Urothelium cell line (cell line): ENCODE results near the gene TSPAN15.
"Not testable (repeated sequence)": the region's sequence is repeated elsewhere in the genome, so short reads cannot be mapped to it uniquely, and the experiment has no call there.

Experiments used
- DNase-seq: peaks from one replicate; pipeline ENCODE4 v3.0.0; 2011; ENCODE audit warnings: low spot score, mixed read lengths
- FAIRE-seq: peaks from 2 replicates; lab custom pipeline; 2011; peaks lifted over from hg19 to GRCh38; lab: Jason Lieb, UNC

Gene TSPAN15

GRCh38 chr10:69527961-69528360 lies 76.7 kb downstream of the TSPAN15 start:
- DNase-seq (no peak), FAIRE-seq (peak; percentile 9)

GRCh38 chr10:69533658-69534057 lies 82.4 kb downstream of the TSPAN15 start:
- no peak for FAIRE-seq
- no peak for DNase-seq

- FAIRE-seq, DNase-seq: not testable (repeated sequence)
Measured at GRCh38 chr10:69536521-69536920, 85.3 kb downstream of the TSPAN15 start.

- no peak for FAIRE-seq
Measured at GRCh38 chr10:69537449-69537848, 86.2 kb downstream of the TSPAN15 start.

GRCh38 chr10:69538461-69538860 lies 87.2 kb downstream of the TSPAN15 start:
- DNase-seq (no peak), FAIRE-seq (no peak)

More at GRCh38 chr10:69537449-69537848, 86.2 kb downstream of the TSPAN15 start:
- no peak for DNase-seq

- DNase-seq, result no peak
- no peak for FAIRE-seq
Measured at GRCh38 chr10:69541463-69541862, 90.2 kb downstream of the TSPAN15 start.

- FAIRE-seq (no peak), DNase-seq (no peak)
Measured at GRCh38 chr10:69549959-69550358, 98.7 kb downstream of the TSPAN15 start.

- DNase-seq (no peak), FAIRE-seq (no peak)
Measured at GRCh38 chr10:69552268-69552667, 101.0 kb downstream of the TSPAN15 start.

GRCh38 chr10:69553328-69553727 lies 102.1 kb downstream of the TSPAN15 start:
- DNase-seq (no peak), FAIRE-seq (no peak)

GRCh38 chr10:69554611-69555010 lies 103.3 kb downstream of the TSPAN15 start:
- no peak for DNase-seq
- no peak for FAIRE-seq
